ENCODE data around the gene ZNF385C.

GRCh38 chr17:42075789-42076188, 22.5 kb downstream of the ZNF385C start:
- TF ChIP-seq CTCF (IDR thresholded peaks at IDR 0.05), result no peak
- no peak for TF ChIP-seq EZH2 (IDR thresholded peaks at IDR 0.05; ENCODE audit: borderline replicate concordance, insufficient read depth, low read depth, low read length, poor library complexity, severe bottlenecking)

All from B cell (primary cell).